HepG2 (cell line): Measurements from ENCODE around the gene MORN3. TPM values are rescaled to one million over a fixed set of nuclear protein-coding genes. Genes with fewer than 3 reads are reported as not detected.
A peak's percentile ranks its signal among the peaks of the same experiment; 100 is the strongest.

Source experiments
- ELF1 ChIP-seq: sonication (generic); formaldehyde crosslinking; IDR thresholded peaks from 2 replicates; pipeline ENCODE4 v1.4.0; 2020; ENCODE audit warnings: missing genetic modification reagents
- PLRG1 ChIP-seq: fragments of 450-650 bp; conservative IDR thresholded peaks from 2 replicates; pipeline ENCODE4 v1.6.1; 2016
- REXO4 ChIP-seq: sonication (generic); formaldehyde crosslinking; IDR thresholded peaks from 2 replicates; pipeline ENCODE4 v1.8.0; 2022; ENCODE audit warnings: missing genetic modification reagents, mild to moderate bottlenecking, borderline replicate concordance
- SALL2 ChIP-seq: sonication (generic); formaldehyde crosslinking; IDR thresholded peaks from 2 replicates; pipeline ENCODE4 v1.8.1; 2023; ENCODE audit warnings: mild to moderate bottlenecking, missing genetic modification reagents, inconsistent platforms
- ZNF563 ChIP-seq: sonication (generic); formaldehyde crosslinking; IDR thresholded peaks from 2 replicates; pipeline ENCODE4 v1.8.0; 2022; ENCODE audit warnings: mild to moderate bottlenecking, moderate library complexity, missing genetic modification reagents
- ZNF564 ChIP-seq: sonication (generic); formaldehyde crosslinking; IDR thresholded peaks from 2 replicates; pipeline ENCODE4 v1.8.1; 2023; ENCODE audit warnings: mild to moderate bottlenecking, missing genetic modification reagents
- polyA plus RNA-seq, 8 experiments: library from polyadenylated mRNA; depleted of rRNA in 3 of 8; stranded (reverse) in 7 of 8; unstranded in 1 of 8; fragments of >200 nt; fragmentation: Illumina TruSeq in 4 of 8; extraction: Trizol in 4 of 8; gene quantifications; 2 replicates each; pipeline versions ENCODE4 v1.2.1 to v1.2.3, GENCODE V29; 2011 to 2016; ENCODE audit warnings: low read depth in 4 of 8, missing spikeins in 1 of 8, mixed read lengths in 1 of 8; ENCODE audit not compliant: insufficient read depth in 1 of 8
- total RNA-seq, 5 experiments: library from RNA; depleted of rRNA; stranded (reverse); fragments of >200 nt; fragmentation: Illumina TruSeq; extraction: Trizol; gene quantifications; 2 replicates each; pipeline ENCODE4 v1.2.3, GENCODE V29; 2016; ENCODE audit warnings: low read depth in 1 of 5
- TF ChIP-seq, protein P1 (sequence below): fragments of 450-650 bp; IDR thresholded peaks from 2 replicates; pipeline ENCODE4 v1.6.1; 2017; ENCODE audit warnings: mild to moderate bottlenecking
- TF ChIP-seq, protein P2 (sequence below): sonication (generic); formaldehyde crosslinking; conservative IDR thresholded peaks from 2 replicates; pipeline ENCODE4 v1.4.0; 2020; ENCODE audit warnings: mild to moderate bottlenecking, missing genetic modification reagents, moderate library complexity

MORN3 gene
- total and polyA plus RNA-seq, 2 of the 13 experiments (the other 11 are each of a cell fraction or from before 2014, with no cell fraction given) = 1.1 to 2.0 TPM

DNA sequence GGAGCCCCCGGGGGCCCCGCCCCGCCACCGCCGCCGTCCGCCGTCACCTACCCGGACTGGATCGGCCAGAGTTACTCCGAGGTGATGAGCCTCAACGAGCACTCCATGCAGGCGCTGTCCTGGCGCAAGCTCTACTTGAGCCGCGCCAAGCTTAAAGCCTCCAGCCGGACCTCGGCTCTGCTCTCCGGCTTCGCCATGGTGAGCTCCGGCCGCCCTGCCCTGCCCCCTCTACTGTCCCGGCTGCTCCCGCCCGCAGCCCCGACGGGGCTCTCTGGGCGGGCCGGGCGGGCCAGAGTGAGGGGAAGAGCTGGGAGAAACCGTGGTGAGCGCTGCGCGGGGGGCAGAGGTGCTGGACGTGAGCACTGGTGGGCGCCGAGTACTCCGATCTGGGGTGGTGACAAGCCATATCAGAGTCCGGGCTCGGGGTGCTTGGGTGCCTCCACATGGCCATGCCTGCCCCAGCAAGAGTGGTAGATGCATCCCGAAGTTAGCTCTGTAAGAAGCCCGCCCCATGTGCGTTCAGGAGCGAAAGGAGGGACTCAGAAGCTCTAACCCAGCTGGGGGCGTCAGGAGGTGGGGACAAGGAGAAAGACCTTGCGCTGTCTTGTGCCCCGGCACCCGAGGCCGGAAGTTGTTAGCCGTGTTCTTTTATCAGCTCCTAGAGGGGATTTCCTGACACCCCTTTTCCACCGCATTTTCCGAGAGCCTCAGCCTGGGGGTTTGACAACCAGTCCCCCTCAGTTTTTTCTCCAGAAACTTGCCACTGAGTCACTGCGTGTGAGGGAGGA lies 42.4 kb downstream of the MORN3 start (continued):
- TF ChIP-seq, protein P1, sequence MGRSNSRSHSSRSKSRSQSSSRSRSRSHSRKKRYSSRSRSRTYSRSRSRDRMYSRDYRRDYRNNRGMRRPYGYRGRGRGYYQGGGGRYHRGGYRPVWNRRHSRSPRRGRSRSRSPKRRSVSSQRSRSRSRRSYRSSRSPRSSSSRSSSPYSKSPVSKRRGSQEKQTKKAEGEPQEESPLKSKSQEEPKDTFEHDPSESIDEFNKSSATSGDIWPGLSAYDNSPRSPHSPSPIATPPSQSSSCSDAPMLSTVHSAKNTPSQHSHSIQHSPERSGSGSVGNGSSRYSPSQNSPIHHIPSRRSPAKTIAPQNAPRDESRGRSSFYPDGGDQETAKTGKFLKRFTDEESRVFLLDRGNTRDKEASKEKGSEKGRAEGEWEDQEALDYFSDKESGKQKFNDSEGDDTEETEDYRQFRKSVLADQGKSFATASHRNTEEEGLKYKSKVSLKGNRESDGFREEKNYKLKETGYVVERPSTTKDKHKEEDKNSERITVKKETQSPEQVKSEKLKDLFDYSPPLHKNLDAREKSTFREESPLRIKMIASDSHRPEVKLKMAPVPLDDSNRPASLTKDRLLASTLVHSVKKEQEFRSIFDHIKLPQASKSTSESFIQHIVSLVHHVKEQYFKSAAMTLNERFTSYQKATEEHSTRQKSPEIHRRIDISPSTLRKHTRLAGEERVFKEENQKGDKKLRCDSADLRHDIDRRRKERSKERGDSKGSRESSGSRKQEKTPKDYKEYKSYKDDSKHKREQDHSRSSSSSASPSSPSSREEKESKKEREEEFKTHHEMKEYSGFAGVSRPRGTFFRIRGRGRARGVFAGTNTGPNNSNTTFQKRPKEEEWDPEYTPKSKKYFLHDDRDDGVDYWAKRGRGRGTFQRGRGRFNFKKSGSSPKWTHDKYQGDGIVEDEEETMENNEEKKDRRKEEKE = no peak
- TF ChIP-seq, protein P2, sequence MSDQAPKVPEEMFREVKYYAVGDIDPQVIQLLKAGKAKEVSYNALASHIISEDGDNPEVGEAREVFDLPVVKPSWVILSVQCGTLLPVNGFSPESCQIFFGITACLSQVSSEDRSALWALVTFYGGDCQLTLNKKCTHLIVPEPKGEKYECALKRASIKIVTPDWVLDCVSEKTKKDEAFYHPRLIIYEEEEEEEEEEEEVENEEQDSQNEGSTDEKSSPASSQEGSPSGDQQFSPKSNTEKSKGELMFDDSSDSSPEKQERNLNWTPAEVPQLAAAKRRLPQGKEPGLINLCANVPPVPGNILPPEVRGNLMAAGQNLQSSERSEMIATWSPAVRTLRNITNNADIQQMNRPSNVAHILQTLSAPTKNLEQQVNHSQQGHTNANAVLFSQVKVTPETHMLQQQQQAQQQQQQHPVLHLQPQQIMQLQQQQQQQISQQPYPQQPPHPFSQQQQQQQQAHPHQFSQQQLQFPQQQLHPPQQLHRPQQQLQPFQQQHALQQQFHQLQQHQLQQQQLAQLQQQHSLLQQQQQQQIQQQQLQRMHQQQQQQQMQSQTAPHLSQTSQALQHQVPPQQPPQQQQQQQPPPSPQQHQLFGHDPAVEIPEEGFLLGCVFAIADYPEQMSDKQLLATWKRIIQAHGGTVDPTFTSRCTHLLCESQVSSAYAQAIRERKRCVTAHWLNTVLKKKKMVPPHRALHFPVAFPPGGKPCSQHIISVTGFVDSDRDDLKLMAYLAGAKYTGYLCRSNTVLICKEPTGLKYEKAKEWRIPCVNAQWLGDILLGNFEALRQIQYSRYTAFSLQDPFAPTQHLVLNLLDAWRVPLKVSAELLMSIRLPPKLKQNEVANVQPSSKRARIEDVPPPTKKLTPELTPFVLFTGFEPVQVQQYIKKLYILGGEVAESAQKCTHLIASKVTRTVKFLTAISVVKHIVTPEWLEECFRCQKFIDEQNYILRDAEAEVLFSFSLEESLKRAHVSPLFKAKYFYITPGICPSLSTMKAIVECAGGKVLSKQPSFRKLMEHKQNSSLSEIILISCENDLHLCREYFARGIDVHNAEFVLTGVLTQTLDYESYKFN (CRISPR knock-in tag) = peak; percentile 23; the same call in 1 of the 2 replicates
- no peak for TF ChIP-seq ZNF563
- TF ChIP-seq ZNF564 (CRISPR knock-in tag) = no peak
- TF ChIP-seq ELF1 (CRISPR knock-in tag) = no peak
- no peak for TF ChIP-seq PLRG1
- TF ChIP-seq REXO4 = no peak
- TF ChIP-seq SALL2 (CRISPR knock-in tag) = no peak
- TF ChIP-seq, all 625 proteins: peak for 65
